HG03354 (cell line): ENCODE measurements around the gene PRR18.
A peak's percentile ranks its signal among the peaks of the same experiment; 100 is the strongest.

Source experiments
- ATAC-seq: cut with Tn5 transposase; IDR thresholded peaks from one replicate; pipeline ENCODE4 v1.9.1; 2021; ENCODE audit warnings: mild to moderate bottlenecking; ENCODE audit not compliant: unreplicated experiment, poor library complexity, severe bottlenecking

PRR18 gene

DNA sequence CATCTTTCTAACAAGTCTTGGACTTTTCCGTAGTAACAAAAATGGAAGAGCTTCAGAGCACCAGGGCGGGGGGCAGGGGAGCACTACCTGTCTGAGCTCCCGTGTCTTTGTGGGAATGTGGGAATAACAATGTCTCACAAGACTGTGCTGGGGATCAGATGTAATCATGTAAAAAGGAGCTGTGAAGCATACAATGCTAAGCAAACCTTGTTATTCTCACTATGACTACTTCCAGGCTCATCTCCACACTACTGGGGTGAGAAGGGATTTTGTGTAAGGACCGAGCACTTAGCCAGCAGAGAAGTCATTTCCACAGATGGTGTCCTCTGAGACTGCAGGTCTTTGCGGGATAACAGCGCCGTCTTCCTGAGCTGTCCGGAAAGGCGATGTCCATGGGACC is 27.1 kb downstream of the PRR18 start:
- peak; percentile 32 for ATAC-seq

DNA sequence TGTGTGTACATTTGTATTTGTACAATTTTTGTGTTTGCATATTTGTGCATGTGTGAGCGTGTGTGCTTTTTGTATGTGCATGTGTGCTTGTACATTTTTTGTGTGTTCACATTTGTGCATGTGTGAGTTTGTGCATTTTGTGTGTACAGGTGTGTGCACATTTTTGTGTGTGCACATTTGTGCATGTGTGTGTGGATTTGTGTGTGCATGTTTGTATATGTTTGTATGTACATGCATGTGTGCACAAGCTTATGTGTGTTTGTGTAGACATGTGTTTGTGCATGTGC is 28.9 kb downstream of the PRR18 start:
- no peak for ATAC-seq

DNA sequence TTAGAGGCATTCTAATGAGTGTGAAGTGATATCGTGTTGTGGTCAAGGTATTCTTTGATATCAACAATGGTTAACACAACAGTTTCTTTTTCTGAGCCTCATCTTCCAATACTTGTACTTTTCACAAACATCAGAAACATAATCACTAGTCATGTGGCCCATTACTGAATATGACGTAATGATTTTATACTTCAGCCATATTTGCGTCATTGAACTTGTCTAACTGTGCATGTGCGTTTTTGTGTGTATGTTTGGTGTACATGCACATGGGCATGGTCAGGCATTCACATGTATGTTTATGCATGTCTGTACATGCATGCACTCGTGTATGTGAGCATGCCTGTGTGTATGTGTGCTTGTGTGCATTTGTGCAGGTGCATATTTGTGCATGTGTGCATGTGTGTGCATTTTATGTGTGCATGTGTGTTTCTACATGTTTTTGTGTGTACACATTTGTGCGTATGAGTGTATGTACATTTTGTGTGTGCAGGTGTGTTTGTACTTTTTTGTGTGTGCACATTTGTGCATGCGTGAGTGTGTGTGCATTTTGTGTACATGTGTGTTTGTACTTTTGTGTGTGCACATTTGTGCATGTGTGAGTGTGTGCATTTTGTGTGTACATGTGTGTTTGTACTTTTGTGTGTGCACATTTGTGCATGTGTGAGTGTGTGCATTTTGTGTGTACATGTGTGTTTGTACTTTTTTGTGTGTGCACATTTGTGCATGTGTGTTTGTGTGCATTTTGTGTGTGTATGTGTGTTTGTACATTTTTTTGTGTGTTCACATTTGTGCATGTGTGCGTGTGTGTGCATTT is 29.4 kb downstream of the PRR18 start:
- ATAC-seq = peak; percentile 2

DNA sequence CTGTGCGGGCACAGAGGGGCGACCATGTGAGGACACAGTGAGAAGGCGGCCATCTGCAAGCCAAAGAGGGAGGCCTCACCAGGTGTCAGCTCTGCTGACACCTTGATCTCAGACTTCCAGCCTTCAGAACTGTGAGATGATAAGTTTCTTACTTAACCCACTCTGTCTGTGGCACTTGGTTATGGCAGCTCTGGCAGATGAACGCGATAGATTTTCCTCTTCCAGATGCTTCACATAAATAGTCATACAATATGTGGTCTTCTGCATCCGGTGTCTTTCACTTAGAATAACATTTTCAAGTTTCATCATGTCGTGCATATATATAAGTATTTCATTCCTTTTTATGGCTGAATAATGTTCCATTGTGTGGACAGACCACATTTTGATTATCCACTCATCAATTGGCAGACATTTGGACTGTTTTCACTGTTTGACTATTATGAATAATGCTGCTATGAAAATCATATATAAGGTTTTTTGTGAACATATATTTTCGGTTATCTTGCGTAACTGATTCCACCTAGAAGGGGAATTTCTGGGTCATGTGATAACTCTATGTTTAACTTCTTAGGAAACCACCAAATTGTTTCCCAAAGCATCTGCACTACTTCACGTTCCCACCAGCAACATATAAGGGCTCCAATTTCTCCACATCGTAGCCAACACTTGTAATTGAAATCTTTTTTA is 30.2 kb downstream of the PRR18 start:
- peak; percentile 35 for ATAC-seq

DNA sequence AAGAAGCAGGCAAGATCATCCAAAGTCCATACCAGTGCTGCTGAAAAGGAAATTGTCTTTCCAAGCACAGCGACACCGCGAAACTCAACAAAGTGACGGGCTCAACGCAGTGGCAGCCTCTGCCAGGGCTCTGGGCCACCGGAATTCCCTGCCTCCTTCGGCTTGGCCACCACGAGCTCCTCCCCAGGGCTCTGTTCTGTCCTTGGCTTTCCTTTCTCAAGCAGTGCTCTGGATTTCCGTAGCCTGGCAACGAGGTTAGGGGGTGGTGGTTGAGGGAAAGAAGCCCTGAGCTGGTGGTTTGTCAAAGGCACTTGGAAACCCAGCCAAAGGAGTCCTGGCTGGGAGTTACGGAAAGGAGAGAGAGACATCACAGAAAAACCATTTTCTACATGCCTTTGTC is 31.2 kb downstream of the PRR18 start:
- no peak for ATAC-seq

DNA sequence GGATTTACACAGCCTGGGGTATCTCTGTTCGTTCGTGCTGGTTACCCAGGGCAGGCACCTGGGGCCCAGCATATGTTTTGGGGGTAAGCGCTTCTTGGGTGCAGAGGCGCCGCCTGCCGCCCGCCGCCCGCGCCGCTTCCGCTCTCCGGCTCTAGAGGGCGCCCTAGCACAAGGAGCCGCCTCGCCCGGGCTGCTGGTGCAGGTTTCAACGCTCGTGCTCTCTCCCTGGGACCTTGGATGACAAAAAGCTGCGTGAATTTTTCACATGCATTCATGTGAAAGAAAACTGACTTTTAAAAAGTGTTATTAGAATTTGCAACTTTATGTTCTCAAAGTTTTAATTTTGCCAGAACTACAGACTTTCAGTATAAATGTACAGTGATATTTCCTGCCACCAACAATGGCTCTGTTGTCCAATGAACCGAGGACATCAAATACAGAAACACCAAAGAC is 32.5 kb downstream of the PRR18 start:
- ATAC-seq = peak; percentile 85

DNA sequence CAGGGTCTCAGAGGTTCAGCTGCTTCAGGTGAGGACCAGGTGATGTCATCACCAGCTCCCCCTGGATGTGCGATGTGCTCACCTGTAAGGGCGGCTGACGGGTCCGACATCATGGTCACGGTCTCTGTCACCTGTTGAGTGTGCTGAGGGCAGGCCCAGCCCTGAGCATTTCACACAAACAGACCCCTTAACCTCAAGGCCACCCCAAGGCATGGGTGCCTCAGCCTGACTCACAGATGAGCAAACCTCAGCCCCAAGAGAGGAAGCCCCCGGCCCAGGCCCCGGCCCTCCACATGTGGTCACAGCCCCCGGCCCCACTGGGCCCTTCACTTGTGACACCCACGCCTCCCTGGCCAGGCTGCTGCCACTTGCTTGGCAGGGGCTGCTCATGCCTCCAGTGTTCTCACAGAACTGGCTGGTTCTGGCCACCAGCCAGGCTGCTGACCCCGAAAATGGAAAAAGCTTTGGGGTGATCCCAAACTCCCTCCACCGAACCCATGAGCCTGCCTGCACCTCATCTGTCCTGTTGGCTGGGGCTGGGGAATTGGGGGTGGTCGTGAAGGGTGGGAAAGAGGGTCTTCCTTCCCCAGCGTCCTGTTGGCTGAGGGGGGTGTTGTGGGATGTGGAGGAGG is 33.3 kb downstream of the PRR18 start:
- ATAC-seq = no peak

DNA sequence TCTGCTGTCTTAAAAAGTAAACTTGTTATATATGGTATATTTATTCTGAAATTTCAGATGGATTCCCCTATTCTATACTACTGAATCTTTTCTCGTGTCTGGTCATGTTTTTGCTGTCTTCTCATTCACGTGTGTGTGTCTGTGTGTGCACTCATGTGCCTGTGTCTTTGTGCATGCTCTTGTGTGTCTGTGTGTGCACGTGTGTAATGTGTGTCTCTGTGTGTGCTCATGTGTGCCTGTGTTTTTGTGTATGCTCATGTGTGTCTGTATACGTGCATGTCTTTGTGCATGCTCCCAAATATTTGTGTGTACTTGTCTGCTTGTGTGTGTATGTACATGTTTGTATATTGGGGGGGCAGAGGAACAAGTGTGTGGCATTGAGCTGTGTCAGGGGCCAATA is 34.0 kb downstream of the PRR18 start:
- no peak for ATAC-seq

DNA sequence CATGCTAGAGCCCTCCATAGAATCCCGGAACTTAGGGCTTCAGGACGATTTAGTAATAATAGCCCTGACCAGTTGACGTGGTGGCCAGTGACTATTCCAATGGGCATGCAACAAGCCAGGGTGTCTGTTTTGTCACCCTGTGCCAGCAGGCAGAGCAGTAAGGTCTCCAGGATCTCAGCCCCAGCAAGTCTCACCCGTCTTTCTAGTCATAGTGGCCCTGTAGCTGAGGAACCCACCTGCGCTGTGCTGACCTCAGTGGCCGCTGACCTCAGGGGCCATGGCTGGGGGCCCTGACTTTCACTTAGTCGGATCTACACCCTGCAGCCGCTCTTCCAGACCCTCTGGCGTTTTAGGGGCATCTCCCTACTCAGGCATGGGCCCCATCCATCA is 36.8 kb downstream of the PRR18 start:
- no peak for ATAC-seq

DNA sequence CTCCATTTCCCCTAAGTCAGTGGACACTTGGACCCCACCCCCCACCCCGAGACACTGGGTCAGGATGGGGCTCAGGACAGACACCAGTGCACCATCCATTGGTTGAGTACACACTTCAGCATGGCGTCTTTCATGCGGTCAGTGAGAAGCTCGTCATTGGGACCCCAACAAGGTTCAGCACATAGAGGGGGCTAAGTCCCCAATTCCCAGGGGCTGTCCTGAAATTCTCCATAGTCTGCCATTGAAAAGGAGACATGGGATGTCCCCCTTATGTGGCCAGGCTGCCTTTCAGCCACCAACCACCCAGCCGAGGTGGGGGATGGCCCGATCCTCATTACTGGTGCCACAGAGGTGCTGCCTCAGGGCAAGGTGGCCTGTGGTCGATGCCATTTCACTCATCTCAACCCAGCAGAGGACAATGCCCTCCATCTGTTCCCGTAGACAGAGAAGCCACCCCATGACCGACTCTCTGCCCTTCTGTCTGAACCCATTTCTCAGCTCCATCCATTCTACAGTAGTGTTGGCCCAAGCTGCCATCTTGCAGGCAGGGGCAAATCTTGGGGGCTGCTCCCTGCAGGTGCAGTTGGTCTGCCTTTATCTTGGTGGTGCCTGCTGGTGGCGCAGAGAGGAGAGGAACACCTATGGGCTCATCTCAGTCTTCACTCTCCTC is 37.4 kb downstream of the PRR18 start:
- no peak for ATAC-seq

DNA sequence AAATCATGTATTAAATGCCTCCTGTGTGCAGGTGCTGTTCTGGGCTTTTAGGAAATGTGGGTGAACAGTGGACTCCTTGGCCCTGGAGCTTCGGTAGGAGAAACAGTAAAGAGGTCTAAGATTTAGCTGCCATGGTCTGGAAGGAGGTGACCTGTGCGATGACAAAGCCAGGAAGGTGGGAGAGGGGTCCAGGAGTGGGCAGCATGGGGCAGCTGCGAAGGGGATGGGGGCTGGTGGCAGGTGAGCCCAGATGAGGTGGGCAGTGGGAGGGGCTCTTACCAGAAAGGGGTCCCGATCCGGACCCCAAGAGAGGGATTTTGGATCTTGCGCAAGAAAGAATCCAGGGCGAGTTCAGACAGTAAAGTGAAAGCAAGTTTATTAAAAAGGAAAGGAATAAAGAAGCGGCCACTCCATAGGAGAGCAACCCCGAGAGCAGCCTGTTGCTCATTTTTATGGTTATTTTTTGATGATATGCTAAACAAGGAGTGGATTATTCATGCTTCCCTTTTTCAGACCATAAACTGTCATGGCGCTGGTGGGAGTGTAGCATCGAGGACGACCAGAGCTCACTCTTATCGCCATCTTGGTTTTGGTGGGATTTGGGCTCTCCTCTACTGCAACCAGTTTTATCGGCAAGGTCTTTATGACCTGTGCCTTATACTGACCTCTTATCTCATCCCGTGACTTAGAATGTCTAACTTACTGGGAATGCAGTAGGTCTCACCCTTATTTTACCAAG is 38.7 kb downstream of the PRR18 start:
- no peak for ATAC-seq

DNA sequence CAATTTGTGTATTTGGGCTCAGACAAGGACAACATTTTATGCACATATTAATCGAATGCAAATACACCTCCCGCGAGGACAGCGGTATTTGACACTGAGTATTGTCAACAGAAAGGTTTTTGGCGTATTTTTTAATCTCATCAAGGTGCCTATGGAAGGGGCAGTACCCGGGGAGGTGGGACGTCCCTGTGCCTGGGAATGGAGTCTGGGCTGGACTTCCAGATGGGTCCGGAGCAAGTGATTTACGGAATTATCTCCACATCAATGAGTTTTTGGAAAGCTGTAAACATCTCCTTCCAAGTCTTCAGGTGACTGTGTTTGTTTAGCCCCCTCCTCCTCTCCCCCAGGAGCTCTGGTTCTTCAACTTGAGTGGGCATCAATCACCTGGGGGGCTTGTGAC is 39.8 kb downstream of the PRR18 start:
- ATAC-seq = no peak

DNA sequence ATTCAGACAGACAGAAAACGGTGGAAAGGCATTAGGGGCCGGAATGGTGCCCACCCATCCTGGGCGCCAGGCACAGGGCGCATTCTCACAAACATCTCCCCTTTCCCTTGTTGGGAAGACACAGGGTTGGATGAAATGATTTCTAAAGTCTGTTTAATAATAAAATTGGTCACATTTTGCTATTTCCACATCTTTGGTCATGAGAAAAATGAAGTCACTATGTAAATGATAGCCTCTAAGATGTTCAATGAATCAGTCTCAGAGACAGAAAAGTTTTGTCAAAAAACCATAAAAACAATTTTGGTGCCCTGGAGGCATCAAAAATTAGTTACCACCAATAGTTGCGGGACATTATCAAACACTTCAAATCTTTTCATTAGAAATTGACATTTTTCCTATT is 40.7 kb downstream of the PRR18 start:
- ATAC-seq = no peak

DNA sequence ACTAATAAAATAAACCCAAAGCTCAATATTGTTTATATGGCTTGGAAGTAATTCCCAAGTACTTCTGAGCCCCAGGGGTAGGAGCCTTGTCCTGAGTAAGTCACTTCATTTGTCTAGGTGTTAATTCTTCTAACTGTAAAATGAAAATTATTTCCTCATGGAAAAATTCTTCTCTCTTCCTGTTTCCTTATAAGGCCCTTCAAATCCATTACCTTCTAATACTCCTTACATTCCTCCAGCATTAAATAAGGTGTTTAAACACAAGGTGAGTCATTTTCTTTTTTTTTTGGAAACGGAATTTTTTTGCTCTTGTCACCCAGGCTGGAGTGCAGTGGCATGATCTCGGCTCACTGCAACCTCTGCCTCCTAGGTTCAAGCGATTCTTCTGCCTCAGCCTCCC is 41.9 kb downstream of the PRR18 start:
- no peak for ATAC-seq

DNA sequence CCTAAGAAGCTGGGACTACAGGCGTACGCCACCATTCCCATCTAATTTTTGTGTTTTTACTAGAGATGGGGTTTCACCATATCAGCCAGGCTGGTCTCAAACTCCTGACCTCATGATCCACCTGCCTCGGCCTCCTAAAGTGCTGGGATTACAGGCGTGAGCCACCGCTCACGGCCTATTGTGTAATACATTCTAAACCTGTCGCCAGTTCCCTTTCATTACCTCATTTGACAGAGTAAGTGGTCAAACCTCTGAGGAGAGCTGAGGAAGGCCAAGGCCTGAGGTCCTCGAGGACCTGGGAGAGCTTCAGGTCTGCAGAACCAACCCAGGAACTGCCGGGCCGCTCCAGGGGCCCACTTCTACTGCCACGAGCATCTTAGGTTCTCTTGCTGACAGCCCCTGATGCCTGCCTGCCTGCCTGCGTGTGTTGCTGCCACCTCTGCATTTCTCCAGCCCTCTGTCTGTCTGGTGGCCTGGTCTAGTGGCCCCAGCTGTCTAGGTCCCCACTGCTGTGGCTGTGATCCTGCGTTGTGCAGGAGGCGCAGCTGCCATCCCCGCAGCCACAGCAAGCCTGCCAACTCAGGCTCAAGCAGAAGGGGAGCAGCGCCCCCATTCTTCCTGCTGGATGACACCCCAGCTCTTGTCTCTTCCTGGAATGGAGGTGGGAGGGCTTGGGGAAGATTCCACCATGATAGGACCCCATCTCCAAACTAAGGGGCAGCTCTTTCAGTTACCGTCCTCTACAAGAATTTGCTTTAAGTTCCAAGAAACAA is 45.3 kb downstream of the PRR18 start:
- no peak for ATAC-seq

DNA sequence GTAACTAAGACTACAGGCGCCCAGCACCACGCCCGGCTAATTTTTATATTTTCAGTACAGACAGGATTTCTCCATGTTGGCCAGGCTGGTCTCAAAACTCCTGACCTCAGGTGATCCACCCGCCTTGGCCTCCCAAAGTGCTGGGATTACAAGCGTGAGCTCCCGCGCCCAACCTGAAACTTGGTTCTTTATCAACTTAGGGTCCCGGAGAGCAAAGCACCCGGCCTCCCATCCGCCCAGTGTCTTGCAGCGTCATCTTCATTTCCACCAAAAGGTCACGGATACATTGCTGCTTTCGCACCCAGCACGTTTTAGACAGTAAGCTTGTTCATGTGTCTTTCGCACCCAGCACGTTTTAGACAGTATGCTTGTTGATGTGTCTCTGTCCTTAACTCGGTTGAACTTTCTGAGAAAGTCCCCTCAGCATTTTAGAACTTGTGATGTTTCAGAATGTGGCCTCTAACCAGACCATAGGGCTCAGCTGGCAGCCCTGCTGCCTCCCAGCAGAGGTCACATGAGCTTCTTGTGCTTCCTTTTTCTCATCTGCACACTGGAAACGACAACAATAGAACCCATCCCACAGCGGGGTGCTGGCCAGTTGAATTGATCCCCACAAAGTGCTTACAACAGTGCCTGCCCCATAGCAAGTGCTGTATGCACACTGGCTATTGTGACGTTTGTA is 48.8 kb downstream of the PRR18 start:
- no peak for ATAC-seq

DNA sequence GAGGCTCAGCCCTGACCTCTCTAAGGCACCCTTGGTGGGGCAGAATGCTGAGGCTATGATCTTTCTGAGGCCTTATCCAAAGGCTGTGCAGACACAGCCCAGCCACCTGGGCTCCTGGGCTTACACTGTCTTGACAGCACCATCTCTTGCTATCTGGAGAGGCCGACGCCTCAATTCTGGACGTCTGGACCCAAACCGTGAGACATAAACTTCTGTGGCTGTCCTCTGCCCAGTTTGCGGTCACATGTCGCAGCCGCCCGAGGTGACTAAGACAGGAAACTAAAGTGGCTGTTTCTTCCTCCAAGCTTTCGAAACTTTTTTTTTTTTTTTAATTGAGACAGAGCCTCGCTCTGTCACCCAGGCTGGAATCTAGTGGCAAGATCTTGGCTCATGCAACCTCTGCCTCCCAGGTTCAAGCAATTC is 49.3 kb downstream of the PRR18 start:
- peak; percentile 76 for ATAC-seq

DNA sequence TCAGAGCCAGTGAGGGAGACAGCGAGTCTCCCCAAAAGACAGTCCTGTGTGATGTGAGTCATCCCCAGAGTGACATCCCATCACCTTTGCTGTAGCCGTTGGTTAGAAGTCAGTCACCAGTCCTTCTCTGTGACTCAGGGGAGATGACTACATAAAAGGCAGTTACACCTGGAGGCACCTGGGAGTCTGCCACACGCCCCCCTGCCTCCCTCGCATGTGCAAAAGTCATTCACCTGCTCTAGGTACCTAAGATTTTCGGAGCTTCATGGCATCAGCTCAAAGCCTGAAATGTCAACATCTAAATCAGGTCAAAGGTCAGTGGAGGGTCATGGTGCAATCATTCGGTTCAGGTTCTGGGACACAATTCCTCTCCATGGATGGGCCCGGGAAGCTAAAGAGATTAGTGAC is 50.3 kb downstream of the PRR18 start:
- ATAC-seq = no peak
